H1 (cell line): ENCODE results near the gene CT45A10. TPM values are rescaled to one million over a fixed set of nuclear protein-coding genes. Genes with fewer than 3 reads are reported as not detected.

Experiments
- CTCF ChIA-PET: fragments of 300-600 bp; sonication (Branson Sonifier 250); formaldehyde crosslinking; loops from one replicate; lab custom pipeline; 2021; ENCODE audit not compliant: partially characterized antibody; lab: Charles Lee
- POLR2A ChIA-PET: fragments of 300-600 bp; sonication (Branson Sonifier 250); formaldehyde crosslinking; loops from one replicate; lab custom pipeline; 2021; ENCODE audit warnings: inconsistent platforms; ENCODE audit not compliant: partially characterized antibody; lab: Charles Lee
- DNase-seq, 2 experiments: peaks; one replicate each; pipeline versions ENCODE4 v3.0.0 to v3.0.0-alpha.2; 2010 to 2022; ENCODE audit warnings: low spot score in 2 of 2, low read depth in 1 of 2, mixed read lengths in 1 of 2
- FAIRE-seq: peaks from 2 replicates; lab custom pipeline; 2011; peaks lifted over from hg19 to GRCh38; lab: Jason Lieb, UNC
- H2AFZ ChIP-seq: 2 replicates; pipeline ENCODE4 v1.8.1; 2012; ENCODE audit warnings: low read length, inconsistent platforms
- H2AK5ac ChIP-seq: 2 replicates; pipeline ENCODE4 v1.6.1; 2013; ENCODE audit warnings: low read depth, low read length
- H2BK120ac ChIP-seq: replicated peaks from 2 replicates; pipeline ENCODE3; 2013; ENCODE audit warnings: low read depth, low read length, inconsistent platforms
- H2BK12ac ChIP-seq: 2 replicates; pipeline ENCODE4 v1.6.1; 2013; ENCODE audit warnings: low read depth, low read length
- H2BK15ac ChIP-seq: 2 replicates; pipeline ENCODE4 v1.6.1; 2013; ENCODE audit warnings: low read length
- H2BK20ac ChIP-seq: 2 replicates; pipeline ENCODE4 v1.6.1; 2013; ENCODE audit warnings: low read length
- H2BK5ac ChIP-seq: 2 replicates; pipeline ENCODE4 v1.6.1; 2013; ENCODE audit warnings: low read depth, low read length
- H3K14ac ChIP-seq: 2 replicates; pipeline ENCODE4 v1.6.1; 2013; ENCODE audit warnings: inconsistent platforms; ENCODE audit not compliant: insufficient read length
- H3K18ac ChIP-seq: 2 replicates; pipeline ENCODE4 v1.6.1; 2013; ENCODE audit warnings: low read length; ENCODE audit errors: extremely low read depth
- H3K23ac ChIP-seq: 2 replicates; pipeline ENCODE4 v1.6.1; 2013; ENCODE audit warnings: inconsistent platforms; ENCODE audit not compliant: insufficient read length
- H3K23me2 ChIP-seq: 2 replicates; pipeline ENCODE4 v1.6.1; 2013; ENCODE audit warnings: low read depth, low read length
- H3K27ac ChIP-seq: 2 replicates; pipeline ENCODE4 v1.6.1; 2011; ENCODE audit warnings: low read depth, low read length, inconsistent platforms
- H3K27me3 ChIP-seq, 4 experiments: replicated peaks in 1 of 4; 1 replicate in 1 of 4; 2 replicates in 3 of 4; pipeline versions ENCODE4 v1.6.1 to v1.8.1; 2011 to 2013; ENCODE audit warnings: low read length in 3 of 4, mild to moderate bottlenecking in 3 of 4, inconsistent platforms in 2 of 4, mixed read lengths in 2 of 4, moderate library complexity in 1 of 4; ENCODE audit not compliant: control insufficient read depth in 3 of 4, insufficient read depth in 3 of 4; ENCODE audit errors: extremely low read depth in 1 of 4
- H3K36me3 ChIP-seq, 4 experiments: 2 replicates each; pipeline versions ENCODE4 v1.6.1 to v1.8.1; 2011 to 2013; ENCODE audit warnings: mild to moderate bottlenecking in 4 of 4, low read length in 3 of 4, moderate library complexity in 2 of 4, control low read depth in 1 of 4, inconsistent platforms in 1 of 4; ENCODE audit not compliant: insufficient read depth in 4 of 4, control insufficient read depth in 2 of 4
- H3K4ac ChIP-seq: replicated peaks from 2 replicates; pipeline ENCODE3; 2013; ENCODE audit warnings: low read length, low read depth, mixed read lengths, inconsistent platforms; ENCODE audit not compliant: insufficient read length
- H3K4me1 ChIP-seq, 4 experiments: replicated peaks in 1 of 4; 1 replicate in 1 of 4; 2 replicates in 3 of 4; pipeline versions ENCODE4 v1.6.1 to v1.8.1; 2011 to 2013; ENCODE audit warnings: low read length in 3 of 4, inconsistent platforms in 2 of 4, mixed read lengths in 1 of 4; ENCODE audit not compliant: insufficient read depth in 4 of 4, control insufficient read depth in 3 of 4
- H3K4me2 ChIP-seq, 2 experiments: 2 replicates each; pipeline versions ENCODE4 v1.6.1 to v1.8.1; 2011 to 2013; ENCODE audit warnings: low read depth in 2 of 2, low read length in 2 of 2, control low read depth in 1 of 2, inconsistent platforms in 1 of 2, mild to moderate bottlenecking in 1 of 2; ENCODE audit not compliant: insufficient read depth in 1 of 2
- H3K4me3 ChIP-seq, 4 experiments: fragments of 200-600, 300-600 bp in 1 of 4; sonication (generic), shearing (Covaris generic), sonication (Bioruptor Twin) in 1 of 4; 2 replicates each; pipeline versions ENCODE4 v1.5.1 to v1.8.1; 2011 to 2016; ENCODE audit warnings: low read length in 4 of 4, low read depth in 3 of 4, control low read depth in 2 of 4, inconsistent platforms in 2 of 4, mild to moderate bottlenecking in 2 of 4, mixed read lengths in 1 of 4, moderate library complexity in 1 of 4; ENCODE audit not compliant: insufficient read depth in 2 of 4; ENCODE audit errors: extremely low read depth in 1 of 4
- H3K56ac ChIP-seq: replicated peaks from 2 replicates; pipeline ENCODE3; 2013; ENCODE audit warnings: low read depth, mild to moderate bottlenecking, mixed read lengths, low read length, inconsistent platforms; ENCODE audit not compliant: insufficient read length
- H3K79me1 ChIP-seq: 2 replicates; pipeline ENCODE4 v1.6.1; 2013; ENCODE audit warnings: low read depth, low read length, control low read depth
- H3K79me2 ChIP-seq, 2 experiments: 2 replicates each; pipeline versions ENCODE4 v1.6.1 to v1.8.1; 2012 to 2013; ENCODE audit warnings: low read length in 2 of 2, mild to moderate bottlenecking in 2 of 2, inconsistent platforms in 1 of 2; ENCODE audit not compliant: insufficient read depth in 2 of 2, control insufficient read depth in 1 of 2
- H3K9ac ChIP-seq, 4 experiments: replicated peaks in 1 of 4; 1 replicate in 1 of 4; 2 replicates in 3 of 4; pipeline versions ENCODE4 v1.6.1 to v1.8.1; 2011 to 2013; ENCODE audit warnings: low read depth in 3 of 4, low read length in 3 of 4, control low read depth in 2 of 4, mild to moderate bottlenecking in 2 of 4, moderate library complexity in 2 of 4, inconsistent platforms in 1 of 4; ENCODE audit errors: extremely low read depth in 1 of 4
- H3K9me3 ChIP-seq, 2 experiments: 2 replicates each; pipeline versions ENCODE4 v1.6.1 to v1.8.1; 2012 to 2013; ENCODE audit warnings: mild to moderate bottlenecking in 2 of 2, moderate library complexity in 2 of 2, control low read depth in 1 of 2, inconsistent platforms in 1 of 2, low read depth in 1 of 2, low read length in 1 of 2, mixed read lengths in 1 of 2; ENCODE audit not compliant: insufficient read depth in 2 of 2
- H4K20me1 ChIP-seq, 2 experiments: replicated peaks in 1 of 2; 2 replicates each; pipeline versions ENCODE3 to v1.8.1; 2011 to 2013; ENCODE audit warnings: inconsistent platforms in 2 of 2, low read length in 2 of 2, mild to moderate bottlenecking in 1 of 2; ENCODE audit not compliant: insufficient read depth in 2 of 2, control insufficient read depth in 1 of 2
- H4K5ac ChIP-seq: 2 replicates; pipeline ENCODE4 v1.6.1; 2013; ENCODE audit warnings: low read length, low read depth, mixed read lengths, inconsistent platforms; ENCODE audit not compliant: insufficient read length
- H4K8ac ChIP-seq: 2 replicates; pipeline ENCODE4 v1.8.0; 2013; ENCODE audit warnings: mild to moderate bottlenecking, moderate library complexity, low read length, inconsistent platforms; ENCODE audit not compliant: insufficient read depth; ENCODE audit errors: extremely low read depth
- H4K91ac ChIP-seq: replicated peaks from 2 replicates; pipeline ENCODE3; 2013; ENCODE audit warnings: low read length, mixed read lengths, inconsistent platforms; ENCODE audit not compliant: insufficient read length
- ASH2L ChIP-seq: fragments of 200-600, 300-600 bp; sonication (generic); IDR thresholded peaks from one replicate; pipeline ENCODE4 v1.7.1; 2017; ENCODE audit warnings: low read length
- BACH1 ChIP-seq: IDR thresholded peaks from 2 replicates; pipeline ENCODE4 v1.6.1; 2012; ENCODE audit warnings: low read length, improper control_type of control experiment
- EP300 ChIP-seq, 2 experiments: IDR thresholded peaks; 1 replicate in 1 of 2; 2 replicates in 1 of 2; pipeline ENCODE4 v1.6.1; 2011 to 2012; ENCODE audit warnings: low read depth in 2 of 2, low read length in 2 of 2, mild to moderate bottlenecking in 2 of 2, borderline replicate concordance in 1 of 2, inconsistent platforms in 1 of 2, moderate library complexity in 1 of 2
- HDAC2 ChIP-seq, 2 experiments: fragments of 300-600 bp in 1 of 2; sonication (generic) in 1 of 2; IDR thresholded peaks; 2 replicates each; pipeline ENCODE4 v1.6.1; 2011 to 2012; ENCODE audit warnings: low read depth in 2 of 2, low read length in 2 of 2, mild to moderate bottlenecking in 2 of 2, moderate library complexity in 2 of 2, borderline replicate concordance in 1 of 2, inconsistent platforms in 1 of 2
- KDM5A ChIP-seq: fragments of 200-600 bp; IDR thresholded peaks from 2 replicates; pipeline ENCODE4 v1.7.1; 2012; ENCODE audit warnings: mild to moderate bottlenecking, low read length, inconsistent platforms, mixed read lengths
- NANOG ChIP-seq: IDR thresholded peaks from 2 replicates; pipeline ENCODE4 v1.6.1; 2011; ENCODE audit warnings: low read length, low read depth, mild to moderate bottlenecking, inconsistent platforms; ENCODE audit not compliant: insufficient read depth, poor library complexity, severe bottlenecking
- SIRT6 ChIP-seq: IDR thresholded peaks from one replicate; pipeline ENCODE4 v1.7.1; 2012; ENCODE audit warnings: low read length, inconsistent platforms
- USF2 ChIP-seq: IDR thresholded peaks from 2 replicates; pipeline ENCODE4 v1.6.1; 2011; ENCODE audit warnings: low read length, improper control_type of control experiment
- WGBS, 2 experiments: shearing (Covaris generic) in 1 of 2; methylation state at CpG; one replicate each; pipeline versions ENCODE4 v1.1.6 to v1.1.7; 2013 to 2015; ENCODE audit warnings: low lambda C conversion rate in 2 of 2, mixed read lengths in 2 of 2, inconsistent platforms in 1 of 2, low coverage in 1 of 2, missing lambda C conversion rate in 1 of 2; ENCODE audit not compliant: insufficient replicate concordance in 2 of 2, insufficient coverage in 1 of 2, insufficient read length in 1 of 2; ENCODE audit errors: extremely low coverage in 1 of 2, missing lambda C conversion rate in 1 of 2; 5-methylcytosine and 5-hydroxymethylcytosine counted together
- polyA plus RNA-seq, 7 experiments: library from polyadenylated mRNA; depleted of rRNA in 3 of 7; stranded (reverse) in 5 of 7; unstranded in 2 of 7; fragments of >200 nt in 5 of 7; fragments of 200-250 nt in 2 of 7; gene quantifications; 1 replicate in 5 of 7; 2 replicates in 1 of 7; 4 replicates in 1 of 7; pipeline versions ENCODE4 v1.2.1 to v1.2.3, GENCODE V29; 2011 to 2013; ENCODE audit warnings: missing spikeins in 2 of 7, mixed read lengths in 2 of 7
- total RNA-seq: library from RNA; stranded (reverse); fragmentation: NEBNext Ultra II Directional; extraction: Animal tissue kit (Norgen Biotek cat#: 25700); gene quantifications from 2 replicates; pipeline ENCODE4 v1.2.1, GENCODE V29; 2021

CT45A10 gene
- total and polyA plus RNA-seq, 2 of the 8 experiments (the other 6 are each of a cell fraction or from before 2014, with no cell fraction given): not detected

- WGBS, 2 experiments: 85% methylated on average over 5 of the region's 5 CpGs; no CpG with 5 or more reads in 1 of the 2 experiments
- no peak for FAIRE-seq
- Histone ChIP-seq H3K23ac (no peak overlapping the region), H3K4me1 (no peaks in the 10 kb centered on the region), H3K18ac (no peak overlapping the region), H3K79me1 (no peaks in the 10 kb centered on the region), H3K4me3 (no peak overlapping the region), H2BK20ac (no peak overlapping the region), H3K4ac (no peak overlapping the region), H2AK5ac (no peak overlapping the region), H3K4me2 (no peak overlapping the region), H3K9me3 (peaks cover 17 to 28% of the 10 kb centered on the region in 2 experiments; a peak in 2 of 4 replicates), H4K5ac (no peak overlapping the region), H4K8ac (no peak overlapping the region), H2BK12ac (no peak overlapping the region), H3K14ac (no peak overlapping the region), H4K20me1 (no peaks in the 10 kb centered on the region), H3K79me2 (no peaks in the 10 kb centered on the region), H3K56ac (no peak overlapping the region), H2BK5ac (no peak overlapping the region), H4K91ac (no peak overlapping the region), H2BK120ac (no peak overlapping the region), H3K27me3 (no peaks in the 10 kb centered on the region), H3K23me2 (no peaks in the 10 kb centered on the region), H3K36me3 (no peaks in the 10 kb centered on the region), H3K9ac (no peak overlapping the region), H3K27ac (no peak overlapping the region), H2BK15ac (no peak overlapping the region), H2AFZ (no peak overlapping the region)
- no peak for DNase-seq
- CTCF ChIA-PET: no interaction called here
- no peak for TF ChIP-seq USF2
- no peak for TF ChIP-seq NANOG
- no peak for TF ChIP-seq EP300 (IDR thresholded peaks at IDR 0.05; ENCODE audit: borderline replicate concordance in 1 of 2, low read depth in 2 of 2, low read length in 2 of 2)
- TF ChIP-seq KDM5A: no peak
- TF ChIP-seq HDAC2 (IDR thresholded peaks at IDR 0.05; ENCODE audit: borderline replicate concordance in 1 of 2, low read depth in 2 of 2, low read length in 2 of 2): no peak
- TF ChIP-seq ASH2L: no peak
- no peak for TF ChIP-seq SIRT6
- no peak for TF ChIP-seq BACH1
- POLR2A ChIA-PET: no interaction called here
Measured at GRCh38 chrX:135910251-135910650, 17.0 kb upstream of the CT45A10 start.
